Spleen (tissue), 11 donors: ENCODE results near the gene ZNF469. TPM values are rescaled to one million over a fixed set of nuclear protein-coding genes. Genes with fewer than 3 reads are reported as not detected.

Experiments
- DNase-seq: peaks from one replicate; pipeline ENCODE4 v3.0.0-alpha.2; 2020
- H3K27ac ChIP-seq, 8 donors: fragments of 200-600 bp; sonication (generic) in 7 of 8; 1 replicate in 4 of 8; 2 replicates in 4 of 8; pipeline versions ENCODE4 v1.5.0 to v1.8.0; 2016 to 2021; ENCODE audit warnings: inconsistent platforms in 4 of 8, mild to moderate bottlenecking in 4 of 8, moderate library complexity in 1 of 8
- H3K27me3 ChIP-seq, 7 donors: fragments of 200-600 bp; sonication (generic) in 6 of 7; replicated peaks in 1 of 7; 1 replicate in 4 of 7; 2 replicates in 3 of 7; pipeline versions ENCODE4 v1.5.0 to v1.8.0; 2016 to 2021; ENCODE audit warnings: inconsistent platforms in 3 of 7, mild to moderate bottlenecking in 1 of 7
- H3K36me3 ChIP-seq, 6 donors: fragments of 200-600 bp; sonication (generic) in 5 of 6; 1 replicate in 4 of 6; 2 replicates in 2 of 6; pipeline versions ENCODE4 v1.5.0 to v1.8.0; 2016 to 2021; ENCODE audit warnings: inconsistent platforms in 2 of 6
- H3K4me1 ChIP-seq, 6 donors: fragments of 200-600 bp; sonication (generic) in 5 of 6; 1 replicate in 3 of 6; 2 replicates in 3 of 6; pipeline versions ENCODE4 v1.5.0 to v1.8.0; 2016 to 2021; ENCODE audit warnings: inconsistent platforms in 3 of 6
- H3K4me3 ChIP-seq, 8 donors: fragments of 200-600 bp; sonication (generic) in 7 of 8; 1 replicate in 4 of 8; 2 replicates in 4 of 8; pipeline versions ENCODE4 v1.5.0 to v1.8.0; 2016 to 2021; ENCODE audit warnings: inconsistent platforms in 4 of 8, mild to moderate bottlenecking in 4 of 8, moderate library complexity in 2 of 8
- H3K9me3 ChIP-seq, 8 donors: fragments of 200-600 bp; sonication (generic) in 7 of 8; 1 replicate in 4 of 8; 2 replicates in 4 of 8; pipeline versions ENCODE4 v1.5.0 to v1.8.0; 2016 to 2021; ENCODE audit warnings: inconsistent platforms in 4 of 8
- POLR2A ChIP-seq, 3 donors: fragments of 450-650 bp; IDR thresholded peaks; one replicate each; pipeline ENCODE4 v1.5.1; 2017; ENCODE audit warnings: antibody characterized with exemption in 3 of 3, mild to moderate bottlenecking in 1 of 3
- POLR2AphosphoS5 ChIP-seq, 3 donors: sonication (generic); formaldehyde crosslinking; IDR thresholded peaks; one replicate each; pipeline ENCODE4 v1.5.1; 2017; ENCODE audit warnings: antibody characterized with exemption in 3 of 3
- WGBS, 5 donors: extraction: QIAGEN DNeasy Blood & Tissue Kit in 3 of 5; methylation state at CpG; one replicate each; pipeline versions ENCODE4 v1.1.5 to v1.1.7; 2013 to 2018; 5-methylcytosine and 5-hydroxymethylcytosine counted together
- intact Hi-C: fragments of 100-400 bp; cut with DNase I; formaldehyde crosslinking; loops from one replicate; pipeline ENCODE4 v1.15.0; 2023; ENCODE audit warnings: low total_unique reads
- polyA plus RNA-seq, 3 donors: library from polyadenylated mRNA; stranded (reverse); fragments of 200-250 nt; gene quantifications; one replicate each; pipeline ENCODE4 v1.2.1, GENCODE V29; 2013
- total RNA-seq, 7 donors: library from RNA; depleted of rRNA in 3 of 7; stranded (reverse); fragments of >200 nt in 3 of 7; fragmentation: NEBNext Ultra II Directional in 4 of 7; extraction: Animal tissue kit (Norgen Biotek cat#: 25700) in 4 of 7; gene quantifications; one replicate each; pipeline versions ENCODE4 v1.1.0 to v1.2.1, GENCODE V29; 2016 to 2021
- TF ChIP-seq, protein P1 (sequence below), 11 experiments: fragments of 200-600 bp in 7 of 11; fragments of 450-650 bp in 4 of 11; sonication (generic) in 4 of 11; IDR thresholded peaks in 8 of 11; conservative IDR thresholded peaks in 3 of 11; 1 replicate in 7 of 11; 2 replicates in 4 of 11; pipeline versions ENCODE4 v1.4.0 to v1.8.0; 2016 to 2021; ENCODE audit warnings: antibody characterized with exemption in 11 of 11, inconsistent platforms in 4 of 11, mild to moderate bottlenecking in 1 of 11
- donor health status: healthy with polysubstance abuse.
- donor health status: DM: no; HTN: no; CAD: no; lungs with moderate emphysema.
- donor health status: DM: no; HTN: no; CAD: no.
- donor health status: Bipolar disorder and iron deficiency.
- donor health status: healthy.
- donor health status: DM: no; HTN: no; CAD: no.
- donor health status: DM: yes; HTN: yes; CAD: no.

ZNF469 gene
- total and polyA plus RNA-seq, 10 donors: 0.27 to 8.0 (median 3.3) TPM

DNA sequence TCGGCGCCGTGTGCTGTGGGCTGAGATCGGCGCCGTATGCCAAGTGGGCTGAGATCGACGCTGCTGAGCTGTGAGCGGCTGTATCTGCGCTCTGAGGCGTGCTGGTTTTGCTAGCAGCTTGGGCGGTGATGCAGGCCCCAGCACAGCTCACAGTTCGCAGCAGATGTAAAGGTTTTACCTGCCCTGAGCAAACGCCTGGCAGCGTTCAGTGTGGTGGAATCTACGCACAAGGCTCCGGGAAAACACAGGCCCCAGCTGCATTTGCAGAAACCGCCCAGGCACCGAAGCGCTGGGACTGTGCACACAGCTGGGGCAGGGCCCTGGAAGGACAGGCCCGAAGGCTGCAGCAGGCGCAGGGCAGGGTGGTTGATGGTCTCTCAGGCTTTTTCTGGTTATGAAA is 8.0 kb upstream of the ZNF469 start:
- 92 to 97% (median 94%) methylated on average over 18 to 22 of the region's 22 CpGs for WGBS, 5 donors
- H3K27ac ChIP-seq: no peak overlapping the region
- intact Hi-C loops: no loop called here
- H3K4me3 ChIP-seq: no peak overlapping the region
- peak; percentile 67 for DNase-seq
- H3K36me3 ChIP-seq: no peaks in the 10 kb centered on the region
- peaks cover 0 to 36% (median 0%) of the 10 kb centered on the region in 7 donors for H3K27me3 ChIP-seq
- no peaks in the 10 kb centered on the region for H3K4me1 ChIP-seq
- TF ChIP-seq POLR2AphosphoS5 (IDR thresholded peaks at IDR 0.05) (no peak), POLR2A (IDR thresholded peaks at IDR 0.05) (no peak)
- no peaks in the 10 kb centered on the region for H3K9me3 ChIP-seq

DNA sequence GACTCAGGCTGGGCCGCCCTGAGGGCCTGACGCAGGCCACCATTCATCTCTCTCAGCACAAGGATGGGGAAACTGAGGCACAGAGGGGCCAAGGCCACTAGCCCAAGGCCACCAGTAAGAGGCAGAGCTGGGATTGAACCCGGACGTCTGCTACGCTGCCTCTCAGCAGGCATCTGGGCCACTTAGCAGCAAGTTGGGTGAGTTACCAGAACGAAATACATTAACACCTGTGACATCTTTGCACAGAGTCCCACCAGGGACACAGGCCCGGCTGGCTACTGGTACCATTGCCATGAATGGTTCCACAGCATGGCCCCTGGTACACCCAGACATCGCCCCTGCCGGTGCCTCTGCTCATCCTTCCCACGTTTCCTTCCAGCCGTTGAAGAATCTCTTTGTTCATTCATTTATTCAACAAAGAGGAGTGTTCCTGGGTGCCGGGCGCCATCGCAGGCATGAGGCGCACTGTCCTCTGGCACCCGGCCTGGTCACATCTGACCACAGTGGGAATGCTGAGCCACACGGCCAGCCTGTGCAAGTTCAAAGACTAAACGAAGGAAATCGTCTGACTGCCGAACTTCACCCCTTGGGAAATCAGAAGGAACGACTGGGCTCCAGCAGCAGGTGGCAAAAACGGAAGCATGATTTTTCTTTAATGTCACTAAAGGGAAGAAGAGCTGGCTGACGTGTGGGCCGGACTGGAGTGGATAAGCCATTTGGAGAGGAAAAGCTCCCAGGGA is 7.4 kb upstream of the ZNF469 start:
- Histone ChIP-seq H3K9me3 (no peaks in the 10 kb centered on the region), H3K27me3 (peaks cover 0 to 37% (median 0%) of the 10 kb centered on the region in 7 donors), H3K27ac (no peak overlapping the region), H3K36me3 (no peaks in the 10 kb centered on the region), H3K4me3 (no peak overlapping the region), H3K4me1 (no peaks in the 10 kb centered on the region)
- intact Hi-C loops: no loop called here
- DNase-seq: peak; percentile 27
- no peak for TF ChIP-seq POLR2AphosphoS5 (IDR thresholded peaks at IDR 0.05)
- TF ChIP-seq POLR2A (IDR thresholded peaks at IDR 0.05): no peak
- TF ChIP-seq, protein P1, sequence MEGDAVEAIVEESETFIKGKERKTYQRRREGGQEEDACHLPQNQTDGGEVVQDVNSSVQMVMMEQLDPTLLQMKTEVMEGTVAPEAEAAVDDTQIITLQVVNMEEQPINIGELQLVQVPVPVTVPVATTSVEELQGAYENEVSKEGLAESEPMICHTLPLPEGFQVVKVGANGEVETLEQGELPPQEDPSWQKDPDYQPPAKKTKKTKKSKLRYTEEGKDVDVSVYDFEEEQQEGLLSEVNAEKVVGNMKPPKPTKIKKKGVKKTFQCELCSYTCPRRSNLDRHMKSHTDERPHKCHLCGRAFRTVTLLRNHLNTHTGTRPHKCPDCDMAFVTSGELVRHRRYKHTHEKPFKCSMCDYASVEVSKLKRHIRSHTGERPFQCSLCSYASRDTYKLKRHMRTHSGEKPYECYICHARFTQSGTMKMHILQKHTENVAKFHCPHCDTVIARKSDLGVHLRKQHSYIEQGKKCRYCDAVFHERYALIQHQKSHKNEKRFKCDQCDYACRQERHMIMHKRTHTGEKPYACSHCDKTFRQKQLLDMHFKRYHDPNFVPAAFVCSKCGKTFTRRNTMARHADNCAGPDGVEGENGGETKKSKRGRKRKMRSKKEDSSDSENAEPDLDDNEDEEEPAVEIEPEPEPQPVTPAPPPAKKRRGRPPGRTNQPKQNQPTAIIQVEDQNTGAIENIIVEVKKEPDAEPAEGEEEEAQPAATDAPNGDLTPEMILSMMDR (IDR thresholded peaks at IDR 0.05 in 8 of 11, conservative IDR thresholded peaks at IDR 0.05 in 3 of 11): no peak
- WGBS, 5 donors: 84 to 87% (median 85%) methylated on average over 23 to 24 of the region's 24 CpGs

DNA sequence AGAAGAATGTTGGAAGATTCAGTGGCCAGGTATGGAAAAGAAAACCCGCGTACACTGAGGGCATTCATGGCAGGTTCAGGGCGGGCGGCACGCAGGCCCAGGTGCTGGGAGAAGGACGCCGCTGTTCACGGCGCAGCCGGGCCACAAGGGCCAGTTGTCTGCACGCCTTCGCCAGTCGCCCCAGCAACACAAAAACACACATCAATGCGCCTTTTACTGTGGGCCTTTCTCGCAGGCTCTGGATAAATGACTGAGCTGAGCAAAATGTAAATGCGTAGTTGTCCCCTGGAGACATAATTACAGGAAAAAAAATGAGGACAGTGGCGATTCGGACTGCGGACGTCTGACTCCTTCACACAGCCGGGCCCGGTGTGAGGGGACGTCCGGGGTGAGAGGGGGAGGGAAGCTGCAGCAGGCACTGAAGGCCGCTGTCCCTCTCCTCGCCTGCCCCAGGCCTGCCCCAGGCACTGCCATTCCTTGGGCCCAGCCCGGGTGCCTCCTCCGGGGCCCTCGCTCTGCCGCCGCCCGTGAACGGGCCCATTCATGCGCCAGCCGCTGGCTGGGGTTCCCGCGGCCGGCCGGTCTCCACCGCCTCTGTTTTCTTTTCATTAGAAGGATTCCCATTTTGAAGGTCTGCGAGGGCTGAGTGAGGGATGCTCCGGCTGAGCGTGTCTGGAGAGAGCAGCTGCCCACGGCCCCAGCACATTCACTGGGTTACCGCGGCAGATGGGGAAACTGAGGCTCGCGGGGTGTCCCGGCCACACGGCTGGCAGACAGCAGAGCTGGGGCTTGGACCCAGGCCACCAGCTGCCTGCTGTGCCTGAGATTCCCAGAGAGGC is 6.5 kb upstream of the ZNF469 start:
- intact Hi-C loops: no loop called here
- H3K36me3 ChIP-seq: no peaks in the 10 kb centered on the region
- H3K4me3 ChIP-seq: no peak overlapping the region
- no peaks in the 10 kb centered on the region for H3K4me1 ChIP-seq
- H3K27ac ChIP-seq: no peak overlapping the region
- H3K9me3 ChIP-seq: no peaks in the 10 kb centered on the region
- WGBS, 5 donors: 86 to 91% (median 89%) methylated on average over 44 to 50 of the region's 50 CpGs
- no peak for TF ChIP-seq POLR2A (IDR thresholded peaks at IDR 0.05)
- TF ChIP-seq POLR2AphosphoS5 (IDR thresholded peaks at IDR 0.05): no peak
- TF ChIP-seq, protein P1 (IDR thresholded peaks at IDR 0.05 in 8 of 11, conservative IDR thresholded peaks at IDR 0.05 in 3 of 11): no peak
- peaks cover 0 to 37% (median 0%) of the 10 kb centered on the region in 7 donors for H3K27me3 ChIP-seq
- DNase-seq: peak; percentile 38

DNA sequence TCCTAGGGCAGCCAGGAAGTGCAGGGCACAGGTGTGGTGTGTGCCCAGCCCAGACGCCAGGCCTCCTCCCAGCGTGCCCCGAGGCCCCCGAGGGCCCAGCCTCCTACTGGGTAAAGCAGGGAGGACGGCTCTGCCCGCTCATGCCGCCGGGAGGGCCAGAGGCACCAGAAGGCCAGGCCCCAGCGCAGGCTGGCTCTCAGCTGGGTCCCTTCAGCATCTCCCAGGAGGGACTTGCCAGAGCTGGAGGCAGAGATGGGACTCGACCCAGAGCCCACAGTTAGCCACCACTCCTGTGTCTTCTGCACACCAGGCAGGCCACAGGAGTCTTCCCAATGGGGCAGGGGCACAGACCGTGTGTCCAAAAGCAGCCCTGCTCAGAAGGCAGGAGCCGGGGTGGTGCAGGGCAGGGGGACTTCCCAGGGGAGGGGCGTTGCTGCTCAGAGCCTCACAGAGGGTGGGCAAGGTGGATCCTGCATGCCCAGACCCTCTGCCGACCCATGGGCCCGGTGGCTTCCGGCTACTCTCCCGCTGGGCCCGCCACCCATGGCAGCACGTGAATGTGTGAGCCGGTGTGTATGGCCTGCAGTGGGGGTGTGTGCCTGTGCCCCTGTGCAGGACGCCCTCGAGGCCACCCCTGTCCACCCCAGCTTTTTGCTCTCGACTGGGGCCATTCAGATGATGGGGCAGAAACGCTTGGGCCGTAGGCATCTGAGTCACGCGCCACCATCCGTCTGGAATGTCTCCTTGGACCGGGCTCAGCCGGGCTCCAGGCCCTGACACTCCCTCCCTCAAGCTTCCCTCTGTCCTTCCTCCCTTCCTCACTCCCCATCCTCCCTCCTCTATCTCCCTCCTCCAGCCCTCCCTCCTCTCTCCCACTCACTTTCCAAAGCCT is 5.7 kb upstream of the ZNF469 start:
- Histone ChIP-seq H3K27me3 (peaks cover 0 to 45% (median 7%) of the 10 kb centered on the region in 7 donors), H3K4me1 (no peaks in the 10 kb centered on the region), H3K4me3 (no peak overlapping the region), H3K27ac (no peak overlapping the region), H3K36me3 (no peaks in the 10 kb centered on the region), H3K9me3 (no peaks in the 10 kb centered on the region)
- 67 to 85% (median 81%) methylated on average over 19 to 30 of the region's 30 CpGs for WGBS, 5 donors
- TF ChIP-seq, protein P1 (IDR thresholded peaks at IDR 0.05 in 8 of 11, conservative IDR thresholded peaks at IDR 0.05 in 3 of 11): no peak
- TF ChIP-seq POLR2AphosphoS5 (IDR thresholded peaks at IDR 0.05): no peak
- TF ChIP-seq POLR2A (IDR thresholded peaks at IDR 0.05): no peak
- intact Hi-C loops: no loop called here
- DNase-seq: peak; percentile 56
